CD4-positive, alpha-beta T cell treated with Interleukin-10 for 1 hour (primary cell): Measurements from ENCODE around the gene CRCP.

Experiments used
- DNase-seq: peaks from one replicate; pipeline ENCODE4 v3.0.0-alpha.2; 2020

Gene CRCP

DNA sequence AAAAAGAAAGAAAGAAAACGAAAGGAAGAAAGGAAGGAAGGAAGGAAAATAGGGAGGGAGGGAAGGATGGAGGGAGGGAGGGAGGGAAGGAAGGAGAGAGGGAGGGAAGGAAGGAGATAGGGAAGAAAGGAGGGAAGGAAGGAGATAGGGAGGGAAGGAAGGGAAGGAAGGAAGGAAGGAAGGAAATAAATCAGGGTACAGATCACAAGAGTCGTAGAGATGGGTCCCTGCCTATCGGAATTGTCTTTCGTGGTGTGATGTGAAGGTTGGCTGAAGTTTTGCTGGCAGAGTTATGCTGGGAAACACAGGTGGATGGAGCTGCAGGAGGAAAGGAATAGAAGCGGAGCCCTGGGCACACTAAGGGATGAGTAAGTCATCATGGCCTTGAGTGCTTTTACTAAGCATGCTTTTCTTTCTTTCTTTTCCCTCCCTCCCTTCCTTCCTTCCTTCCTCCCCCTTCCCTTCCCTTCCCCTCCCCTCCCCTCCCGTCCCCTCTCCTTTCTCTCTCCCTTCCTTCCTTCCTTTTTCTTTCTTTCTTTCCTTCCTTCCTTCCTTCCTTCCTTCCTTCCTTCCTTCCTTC, 78.6 kb downstream of the CRCP start:
- DNase-seq: no peak

DNA sequence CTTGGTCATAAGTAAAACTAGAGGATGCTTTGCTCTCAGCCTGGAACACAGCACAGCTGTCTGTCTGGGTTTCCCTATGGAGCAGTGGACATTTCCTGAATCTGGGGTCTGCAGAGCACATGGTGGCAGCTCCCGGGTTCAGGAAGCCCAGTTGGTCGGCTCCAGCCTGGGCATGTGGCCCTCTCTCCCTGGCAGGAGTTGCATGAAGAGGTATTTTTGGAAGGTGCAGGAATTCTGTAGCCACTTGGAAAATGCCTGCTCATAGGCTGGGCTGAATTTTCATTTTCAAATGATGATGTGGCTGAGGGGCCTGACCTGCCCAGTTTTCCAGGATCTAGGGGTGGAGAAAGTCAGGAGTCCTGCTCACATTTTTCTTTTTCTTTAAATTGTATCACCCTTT, 83.8 kb downstream of the CRCP start:
- DNase-seq: no peak

DNA sequence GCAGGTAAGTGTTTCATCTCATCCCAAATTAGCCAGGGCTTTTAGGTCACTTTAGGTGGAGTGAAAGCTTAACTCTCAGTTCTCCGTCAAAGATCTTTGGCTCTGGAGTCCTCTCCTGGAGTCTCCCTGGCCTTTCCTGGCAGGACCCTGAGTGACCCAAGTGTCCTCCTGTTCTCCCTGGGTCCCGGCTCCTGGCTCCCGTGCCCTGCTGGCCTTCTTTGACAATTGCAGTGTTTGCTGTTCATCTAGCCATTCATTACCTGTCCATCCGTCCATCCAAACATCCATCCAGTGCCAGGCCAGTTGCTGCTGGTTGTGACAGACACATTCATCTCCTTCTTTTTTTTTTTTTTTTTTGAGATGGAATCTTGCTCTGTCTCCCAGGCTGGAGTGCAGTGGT, 84.3 kb downstream of the CRCP start:
- DNase-seq: no peak

DNA sequence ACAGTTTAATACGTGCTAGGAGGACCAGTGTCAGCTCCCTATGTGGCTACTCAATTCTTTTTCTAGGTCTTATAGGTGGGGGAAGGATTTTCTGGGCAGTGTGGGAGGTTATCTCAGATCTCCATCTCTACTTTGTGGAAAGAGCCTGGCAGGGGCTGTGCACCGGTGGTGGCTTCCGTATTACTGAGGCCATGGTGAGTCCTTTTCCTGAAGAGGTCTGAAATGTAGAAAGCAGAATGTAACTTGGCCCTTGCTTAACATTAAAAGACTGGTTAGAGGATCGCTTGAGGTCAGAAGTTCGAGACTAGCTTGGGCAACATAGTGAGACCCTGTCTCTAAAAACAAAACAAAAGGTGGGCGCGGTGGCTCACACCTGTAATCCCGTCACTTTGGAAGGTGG, 87.8 kb downstream of the CRCP start:
- no peak for DNase-seq
